GM12878 (cell line): ENCODE data around the gene SRSF2. TPM values are rescaled to one million over a fixed set of nuclear protein-coding genes. Genes with fewer than 3 reads are reported as not detected.

Experiments
- ATAC-seq: fragments of 200-7000 bp; cut with Tn5 transposase; 3 replicates; pipeline ENCODE4 v1.9.1; 2020; ENCODE audit warnings: mild to moderate bottlenecking, moderate library complexity
- BruUV-seq: library from RNA; stranded (reverse); fragments of 400-500 nt; replicated peaks from 2 replicates; lab custom pipeline; 2021; lab: Mats Ljungman, UMichigan
- CTCF ChIA-PET: fragments of 300-600 bp; sonication (Branson Sonifier 250); formaldehyde crosslinking; extraction: SDS; loops from one replicate; lab custom pipeline; 2021; ENCODE audit warnings: inconsistent platforms; lab: Yijun Ruan, JAX
- POLR2A ChIA-PET: fragments of 350-600 bp; formaldehyde crosslinking; extraction: SDS; loops from one replicate; lab custom pipeline; 2021; ENCODE audit warnings: inconsistent platforms; lab: Charles Lee
- RAD21 ChIA-PET: fragments of 300-600 bp; sonication (Branson Sonifier 250); formaldehyde crosslinking; loops from one replicate; lab custom pipeline; 2023; ENCODE audit warnings: antibody characterized with exemption; ENCODE audit not compliant: unreplicated experiment; lab: Charles Lee
- SMC1A ChIA-PET: fragments of 300-600 bp; sonication (Branson Sonifier 250); formaldehyde crosslinking; loops from one replicate; lab custom pipeline; 2023; ENCODE audit not compliant: unreplicated experiment, uncharacterized antibody; lab: Charles Lee
- DNase-seq: peaks from one replicate; pipeline ENCODE4 v3.0.0-alpha.2; 2011; ENCODE audit warnings: low read depth, low spot score
- FAIRE-seq: peaks from 3 replicates; lab custom pipeline; 2011; peaks lifted over from hg19 to GRCh38; lab: Jason Lieb, UNC
- H2AFZ ChIP-seq: 2 replicates; pipeline ENCODE4 v1.6.0; 2011; ENCODE audit warnings: low read depth, low read length, control low read depth; ENCODE audit not compliant: control insufficient read depth
- H3K27ac ChIP-seq: 2 replicates; pipeline ENCODE4 v1.5.1; 2011; ENCODE audit warnings: control low read depth; ENCODE audit not compliant: control insufficient read depth, insufficient read depth
- H3K27me3 ChIP-seq, 2 experiments: replicated peaks in 1 of 2; 2 replicates each; pipeline versions ENCODE4 v1.6.0 to v1.6.1; 2011; ENCODE audit warnings: low read length in 1 of 2; ENCODE audit not compliant: control insufficient read depth in 2 of 2, insufficient read depth in 2 of 2
- H3K36me3 ChIP-seq, 2 experiments: 2 replicates each; pipeline ENCODE4 v1.5.1; 2011; ENCODE audit warnings: low read length in 1 of 2; ENCODE audit not compliant: control insufficient read depth in 2 of 2, insufficient read depth in 2 of 2
- H3K4me1 ChIP-seq: 2 replicates; pipeline ENCODE4 v1.6.1; 2011; ENCODE audit warnings: mild to moderate bottlenecking, low read length, moderate library complexity, mixed read lengths; ENCODE audit not compliant: control insufficient read depth, insufficient read depth
- H3K4me2 ChIP-seq: 2 replicates; pipeline ENCODE4 v1.6.0; 2011; ENCODE audit warnings: control low read depth; ENCODE audit not compliant: control insufficient read depth, insufficient read depth
- H3K4me3 ChIP-seq: fragments of 200-600 bp; sonication (generic); 2 replicates; pipeline ENCODE4 v1.5.1; 2016
- H3K79me2 ChIP-seq: 2 replicates; pipeline ENCODE4 v1.6.0; 2011; ENCODE audit warnings: low read length; ENCODE audit not compliant: control insufficient read depth, insufficient read depth
- H3K9ac ChIP-seq: 2 replicates; pipeline ENCODE4 v1.8.0; 2011; ENCODE audit warnings: low read length, control low read depth, mixed read lengths; ENCODE audit not compliant: control insufficient read depth, insufficient read depth
- H3K9me3 ChIP-seq: replicated peaks from 3 replicates; pipeline ENCODE4 v1.5.1; 2011; ENCODE audit warnings: mild to moderate bottlenecking, low read length; ENCODE audit not compliant: control insufficient read depth, insufficient read depth
- H4K20me1 ChIP-seq: 2 replicates; pipeline ENCODE4 v1.6.0; 2011; ENCODE audit not compliant: control insufficient read depth, insufficient read depth
- ASH2L ChIP-seq: fragments of 300-600, 200-600 bp; sonication (generic); IDR thresholded peaks from 2 replicates; pipeline ENCODE4 v1.6.1; 2017; ENCODE audit warnings: low read depth, mild to moderate bottlenecking, borderline replicate concordance
- CEBPB ChIP-seq, 2 experiments: fragments of 150-350 bp in 1 of 2; IDR thresholded peaks; 2 replicates each; pipeline ENCODE4 v1.6.1; 2012 to 2014; ENCODE audit warnings: low read depth in 2 of 2, low read length in 2 of 2, borderline replicate concordance in 1 of 2, inconsistent platforms in 1 of 2
- EED ChIP-seq: sonication (generic); IDR thresholded peaks from 2 replicates; pipeline ENCODE4 v1.6.1; 2016; ENCODE audit warnings: antibody characterized with exemption, low read depth
- EGR1 ChIP-seq, 2 experiments: IDR thresholded peaks; 1 replicate in 1 of 2; 2 replicates in 1 of 2; pipeline ENCODE4 v1.6.1; 2011 to 2012; ENCODE audit warnings: low read depth in 2 of 2, low read length in 2 of 2, borderline replicate concordance in 1 of 2, mild to moderate bottlenecking in 1 of 2, moderate library complexity in 1 of 2
- FOS ChIP-seq: IDR thresholded peaks from 3 replicates; pipeline ENCODE4 v1.6.1; 2011; ENCODE audit warnings: borderline replicate concordance; ENCODE audit not compliant: insufficient read length; ENCODE audit errors: extremely low read depth
- IRF4 ChIP-seq: IDR thresholded peaks from 2 replicates; pipeline ENCODE4 v1.6.1; 2011; ENCODE audit warnings: low read depth, low read length
- NFIC ChIP-seq: IDR thresholded peaks from 2 replicates; pipeline ENCODE4 v1.6.1; 2012; ENCODE audit warnings: low read depth, mild to moderate bottlenecking, inconsistent platforms, low read length, moderate library complexity
- NFYA ChIP-seq: IDR thresholded peaks from 2 replicates; pipeline ENCODE4 v1.6.1; 2011; ENCODE audit warnings: low read depth, mild to moderate bottlenecking, low read length, improper control_type of control experiment, borderline replicate concordance
- NR2C1 ChIP-seq: fragments of 450-650 bp; IDR thresholded peaks from 2 replicates; pipeline ENCODE4 v1.6.1; 2017; ENCODE audit warnings: antibody characterized with exemption, mild to moderate bottlenecking, moderate library complexity
- PML ChIP-seq: IDR thresholded peaks from 2 replicates; pipeline ENCODE4 v1.6.1; 2012; ENCODE audit warnings: low read length, inconsistent platforms
- RCOR1 ChIP-seq: conservative IDR thresholded peaks from 2 replicates; pipeline ENCODE4 v1.6.1; 2012; ENCODE audit warnings: low read depth, low read length, improper control_type of control experiment
- SMAD5 ChIP-seq: IDR thresholded peaks from 2 replicates; pipeline ENCODE4 v1.6.1; 2016; ENCODE audit warnings: antibody characterized with exemption, low read depth
- SMARCA5 ChIP-seq: fragments of 450-650 bp; IDR thresholded peaks from 2 replicates; pipeline ENCODE4 v1.6.1; 2017; ENCODE audit warnings: mild to moderate bottlenecking
- STAT1 ChIP-seq: fragments of 450-650 bp; conservative IDR thresholded peaks from 2 replicates; pipeline ENCODE4 v1.6.1; 2014; ENCODE audit warnings: antibody characterized with exemption, mild to moderate bottlenecking
- ZNF384 ChIP-seq: IDR thresholded peaks from 2 replicates; pipeline ENCODE4 v1.6.1; 2012; ENCODE audit warnings: low read depth, mild to moderate bottlenecking, low read length, improper control_type of control experiment, borderline replicate concordance
- WGBS: methylation state at CpG from one replicate; pipeline ENCODE4 v1.1.6; 2016; ENCODE audit warnings: low lambda C conversion rate; ENCODE audit not compliant: insufficient replicate concordance, insufficient coverage; ENCODE audit errors: missing lambda C conversion rate; 5-methylcytosine and 5-hydroxymethylcytosine counted together
- in situ Hi-C: fragments of 300-500 bp; cut with MboI; formaldehyde crosslinking; loops from 9 replicates; pipeline ENCODE4 v1.14.3; 2018; ENCODE audit warnings: mixed read lengths
- intact Hi-C: fragments of 100-400 bp; cut with micrococcal nuclease; formaldehyde crosslinking; loops from one replicate; pipeline ENCODE4 v1.14.2; 2022; ENCODE audit not compliant: unreplicated experiment
- polyA plus RNA-seq, 11 experiments: library from polyadenylated mRNA; depleted of rRNA in 4 of 11; unstranded in 6 of 11; stranded (reverse) in 5 of 11; fragments of >200 nt; fragmentation: Nextera tagmentation in 4 of 11; fragmentation: Illumina TruSeq in 1 of 11; extraction: Ambion mirVana in 4 of 11; extraction: Trizol in 1 of 11; gene quantifications; 1 replicate in 1 of 11; 2 replicates in 10 of 11; pipeline versions ENCODE4 v1.2.1 to v1.2.3, GENCODE V29; 2011 to 2016; ENCODE audit warnings: inconsistent platforms in 2 of 11, missing spikeins in 2 of 11, low read depth in 1 of 11
- total RNA-seq, 4 experiments: library from RNA; depleted of rRNA in 3 of 4; stranded (reverse); fragments of >200 nt in 3 of 4; fragmentation: Illumina TruSeq in 1 of 4; extraction: Trizol in 1 of 4; gene quantifications; 2 replicates each; pipeline versions ENCODE4 v1.2.1 to v1.2.3, GENCODE V29; 2013 to 2021
- TF ChIP-seq, protein P1 (sequence below): fragments of 450-650 bp; IDR thresholded peaks from 2 replicates; pipeline ENCODE4 v1.6.1; 2017; ENCODE audit warnings: low read depth, mild to moderate bottlenecking, moderate library complexity
- TF ChIP-seq, protein P2 (sequence below): IDR thresholded peaks from 2 replicates; pipeline ENCODE4 v1.6.1; 2011; ENCODE audit warnings: borderline replicate concordance, low read depth, mild to moderate bottlenecking, moderate library complexity, low read length; ENCODE audit not compliant: insufficient read depth, poor library complexity, severe bottlenecking
- TF ChIP-seq, protein P3 (sequence below): fragments of 450-650 bp; IDR thresholded peaks from 2 replicates; pipeline ENCODE4 v1.6.1; 2016; ENCODE audit warnings: mild to moderate bottlenecking

SRSF2 gene
- total and polyA plus RNA-seq, 10 of the 15 experiments (the other 5 are each of a cell fraction or from before 2014, with no cell fraction given) = 225 to 795 (median 410) TPM

DNA sequence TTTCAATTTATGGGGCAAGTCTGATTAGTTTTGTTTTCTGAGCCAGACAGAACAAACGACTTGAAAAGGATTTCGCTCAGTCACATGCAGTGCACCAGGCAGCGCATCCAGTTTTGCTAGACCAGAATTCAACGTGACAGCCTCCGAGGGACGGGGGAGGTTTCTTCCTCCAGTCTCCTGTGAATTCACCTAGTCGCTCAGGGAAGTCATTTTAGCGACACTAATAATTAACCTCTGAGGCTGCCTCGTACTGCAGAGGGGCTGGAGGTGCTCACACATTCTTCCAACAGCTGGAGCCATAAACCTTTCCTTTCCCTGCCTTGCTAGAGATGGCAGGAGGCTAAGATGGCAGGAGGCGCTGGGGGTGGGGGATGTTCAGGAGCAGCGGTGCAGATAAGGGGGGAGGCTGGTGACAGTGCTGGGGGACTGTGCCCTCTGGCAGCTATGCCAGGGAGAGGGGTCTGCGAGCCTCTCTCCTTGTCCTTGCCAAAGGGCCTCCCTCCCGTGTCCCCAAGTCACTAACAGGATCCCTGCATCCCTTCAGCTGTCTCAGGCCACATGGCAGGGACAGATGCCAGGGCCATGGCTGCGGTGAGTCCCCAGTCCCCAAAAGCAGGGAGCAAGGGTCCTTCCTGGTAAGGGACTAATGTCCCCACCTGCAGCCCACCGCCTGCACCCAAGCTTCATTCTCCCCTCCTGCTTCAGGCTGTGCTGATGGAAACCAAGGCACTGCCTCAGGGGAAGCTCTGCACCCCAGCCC is 50.4 kb downstream of the SRSF2 start (continued):
- TF ChIP-seq NFIC = no peak
- TF ChIP-seq EGR1 (IDR thresholded peaks at IDR 0.05; ENCODE audit: borderline replicate concordance in 1 of 2, low read depth in 2 of 2, low read length in 2 of 2) = no peak
- TF ChIP-seq, protein P1, sequence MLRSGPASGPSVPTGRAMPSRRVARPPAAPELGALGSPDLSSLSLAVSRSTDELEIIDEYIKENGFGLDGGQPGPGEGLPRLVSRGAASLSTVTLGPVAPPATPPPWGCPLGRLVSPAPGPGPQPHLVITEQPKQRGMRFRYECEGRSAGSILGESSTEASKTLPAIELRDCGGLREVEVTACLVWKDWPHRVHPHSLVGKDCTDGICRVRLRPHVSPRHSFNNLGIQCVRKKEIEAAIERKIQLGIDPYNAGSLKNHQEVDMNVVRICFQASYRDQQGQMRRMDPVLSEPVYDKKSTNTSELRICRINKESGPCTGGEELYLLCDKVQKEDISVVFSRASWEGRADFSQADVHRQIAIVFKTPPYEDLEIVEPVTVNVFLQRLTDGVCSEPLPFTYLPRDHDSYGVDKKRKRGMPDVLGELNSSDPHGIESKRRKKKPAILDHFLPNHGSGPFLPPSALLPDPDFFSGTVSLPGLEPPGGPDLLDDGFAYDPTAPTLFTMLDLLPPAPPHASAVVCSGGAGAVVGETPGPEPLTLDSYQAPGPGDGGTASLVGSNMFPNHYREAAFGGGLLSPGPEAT = no peak
- TF ChIP-seq, protein P2, sequence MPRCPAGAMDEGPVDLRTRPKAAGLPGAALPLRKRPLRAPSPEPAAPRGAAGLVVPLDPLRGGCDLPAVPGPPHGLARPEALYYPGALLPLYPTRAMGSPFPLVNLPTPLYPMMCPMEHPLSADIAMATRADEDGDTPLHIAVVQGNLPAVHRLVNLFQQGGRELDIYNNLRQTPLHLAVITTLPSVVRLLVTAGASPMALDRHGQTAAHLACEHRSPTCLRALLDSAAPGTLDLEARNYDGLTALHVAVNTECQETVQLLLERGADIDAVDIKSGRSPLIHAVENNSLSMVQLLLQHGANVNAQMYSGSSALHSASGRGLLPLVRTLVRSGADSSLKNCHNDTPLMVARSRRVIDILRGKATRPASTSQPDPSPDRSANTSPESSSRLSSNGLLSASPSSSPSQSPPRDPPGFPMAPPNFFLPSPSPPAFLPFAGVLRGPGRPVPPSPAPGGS = no peak
- no peak for TF ChIP-seq RCOR1

DNA sequence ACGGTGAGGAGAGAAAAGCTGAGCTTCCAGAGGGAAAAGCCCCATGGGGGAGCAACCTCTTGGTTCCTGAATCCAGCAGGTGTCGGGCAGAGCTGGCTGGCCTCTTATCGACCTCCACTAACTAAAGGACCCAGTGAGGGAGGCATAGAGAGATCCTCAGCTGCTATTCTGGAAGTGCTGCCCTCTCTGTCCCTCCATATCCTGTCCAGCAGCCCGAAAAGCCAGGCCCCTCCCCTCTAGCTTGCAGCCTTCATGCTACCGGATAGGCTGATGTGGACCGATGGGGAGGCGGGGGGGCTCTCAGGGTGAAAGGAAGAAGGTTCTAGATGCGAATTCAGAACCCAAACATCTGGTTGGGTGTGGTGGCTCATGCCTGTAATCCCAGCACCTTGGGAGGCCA is 51.3 kb downstream of the SRSF2 start:
- ChIA-PET SMC1A (no interaction called here), RAD21 (no interaction called here), POLR2A (interaction anchor here (0.5 kb wide), 1 partner anchor 24 kb away, joined by 3 read pairs; no protein-coding TSS in a partner anchor), CTCF (interaction anchor here (0.8 to 3.0 kb wide), 2 partner anchors 28 to 162 kb away, joined by 3 to 9 read pairs; no protein-coding TSS in a partner anchor)
- 51% methylated on average over 8 of the region's 8 CpGs for WGBS
- H3K4me2 ChIP-seq = no peak overlapping the region
- H3K9me3 ChIP-seq = no peaks in the 10 kb centered on the region
- no peak overlapping the region for H3K27ac ChIP-seq
- BruUV-seq = no TSS peak
- H3K4me1 ChIP-seq = no peaks in the 10 kb centered on the region
- intact Hi-C loops = no loop called here
- FAIRE-seq (no peak), DNase-seq (no peak), ATAC-seq (no peak)
- no peak overlapping the region for H3K4me3 ChIP-seq
- H3K79me2 ChIP-seq = no peaks in the 10 kb centered on the region
- H2AFZ ChIP-seq = no peak overlapping the region
- in situ Hi-C loops = no loop called here
- peaks cover 0 to 1% of the 10 kb centered on the region in 2 experiments; a peak in 2 of 4 replicates for H3K27me3 ChIP-seq
- no peak overlapping the region for H3K9ac ChIP-seq
- H3K36me3 ChIP-seq = no peaks in the 10 kb centered on the region
- H4K20me1 ChIP-seq = no peaks in the 10 kb centered on the region
- TF ChIP-seq SMAD5 (no peak), NFYA (no peak), PML (no peak), ASH2L (no peak), FOS (no peak), IRF4 (no peak), NR2C1 (no peak), STAT1 (no peak), EED (no peak), ZNF384 (no peak), SMARCA5 (no peak), CEBPB (IDR thresholded peaks at IDR 0.05; ENCODE audit: borderline replicate concordance in 1 of 2, low read depth in 2 of 2, low read length in 2 of 2) (no peak)
- TF ChIP-seq, protein P3, sequence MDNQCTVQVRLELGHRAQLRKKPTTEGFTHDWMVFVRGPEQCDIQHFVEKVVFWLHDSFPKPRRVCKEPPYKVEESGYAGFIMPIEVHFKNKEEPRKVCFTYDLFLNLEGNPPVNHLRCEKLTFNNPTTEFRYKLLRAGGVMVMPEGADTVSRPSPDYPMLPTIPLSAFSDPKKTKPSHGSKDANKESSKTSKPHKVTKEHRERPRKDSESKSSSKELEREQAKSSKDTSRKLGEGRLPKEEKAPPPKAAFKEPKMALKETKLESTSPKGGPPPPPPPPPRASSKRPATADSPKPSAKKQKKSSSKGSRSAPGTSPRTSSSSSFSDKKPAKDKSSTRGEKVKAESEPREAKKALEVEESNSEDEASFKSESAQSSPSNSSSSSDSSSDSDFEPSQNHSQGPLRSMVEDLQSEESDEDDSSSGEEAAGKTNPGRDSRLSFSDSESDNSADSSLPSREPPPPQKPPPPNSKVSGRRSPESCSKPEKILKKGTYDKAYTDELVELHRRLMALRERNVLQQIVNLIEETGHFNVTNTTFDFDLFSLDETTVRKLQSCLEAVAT = no peak
